ENCODE data around the gene MBD3L2B. TPM values are rescaled to one million over a fixed set of nuclear protein-coding genes. Genes with fewer than 3 reads are reported as not detected.
"Not testable (repeated sequence)": the region's sequence is repeated elsewhere in the genome, so short reads cannot be mapped to it uniquely, and the experiment has no call there.

The MBD3L2B gene
- polyA plus RNA-seq, 2 of the 4 experiments (the other 2 are of a cell fraction): not detected

- ATAC-seq; H3K4me1 ChIP-seq; H3K4me2 ChIP-seq; POLR2A ChIA-PET; DNase-seq (ENCODE audit: low read depth in 1 of 2, low spot score in 1 of 2); H3K27ac ChIP-seq; CTCF ChIA-PET; H3K9me3 ChIP-seq; FAIRE-seq; H3K4me3 ChIP-seq: not testable (repeated sequence)
- WGBS (ENCODE audit: missing lambda C conversion rate): 72% methylated on average over 3 of the region's 5 CpGs
Observed at GRCh38 chr19:7051421-7051820, 30.2 kb upstream of the MBD3L2B start.

GRCh38 chr19:7049021-7049420 lies 27.8 kb upstream of the MBD3L2B start, which contains the start of gene MBD3L2:
Gene MBD3L2, plus strand, starts transcription at chr19:7049321. Its CDS starts 53 bp downstream, at chr19:7049374.
- H3K4me1 ChIP-seq; H3K4me3 ChIP-seq; H3K27ac ChIP-seq; DNase-seq (ENCODE audit: low read depth in 1 of 2, low spot score in 1 of 2); FAIRE-seq; H3K4me2 ChIP-seq; ATAC-seq; H3K9me3 ChIP-seq; POLR2A ChIA-PET; CTCF ChIA-PET: not testable (repeated sequence)
- no CpG with 5 or more reads among the region's 7 CpGs for WGBS (ENCODE audit: missing lambda C conversion rate)

GRCh38 chr19:7041563-7041962 lies 20.3 kb upstream of the MBD3L2B start:
- CTCF ChIA-PET, POLR2A ChIA-PET: not testable (repeated sequence)

GRCh38 chr19:7040079-7040478 lies 18.8 kb upstream of the MBD3L2B start, which contains the start of gene MBD3L4:
Gene MBD3L4, minus strand, starts transcription at chr19:7040179. Its CDS starts 35 bp downstream, at chr19:7040144.
- CTCF ChIA-PET; H3K9me3 ChIP-seq; H3K4me1 ChIP-seq; H3K27ac ChIP-seq; FAIRE-seq; DNase-seq (ENCODE audit: low read depth in 1 of 2, low spot score in 1 of 2); ATAC-seq; H3K4me3 ChIP-seq; H3K4me2 ChIP-seq; POLR2A ChIA-PET: not testable (repeated sequence)
- WGBS (ENCODE audit: missing lambda C conversion rate): no CpG with 5 or more reads among the region's 9 CpGs

More at GRCh38 chr19:7041563-7041962, 20.3 kb upstream of the MBD3L2B start:
- H3K9me3 ChIP-seq; H3K4me2 ChIP-seq; ATAC-seq; H3K4me3 ChIP-seq; FAIRE-seq; H3K27ac ChIP-seq; H3K4me1 ChIP-seq; DNase-seq (ENCODE audit: low read depth in 1 of 2, low spot score in 1 of 2): not testable (repeated sequence)
- WGBS (ENCODE audit: missing lambda C conversion rate): no CpG with 5 or more reads among the region's 2 CpGs

GRCh38 chr19:7030278-7030677 lies 9.0 kb upstream of the MBD3L2B start, which contains the start of gene MBD3L5:
Gene MBD3L5, plus strand, starts transcription at chr19:7030578. Its CDS starts 34 bp downstream, at chr19:7030612.
- H3K4me3 ChIP-seq; ATAC-seq; CTCF ChIA-PET; POLR2A ChIA-PET; DNase-seq (ENCODE audit: low read depth in 1 of 2, low spot score in 1 of 2); H3K9me3 ChIP-seq; H3K27ac ChIP-seq; H3K4me2 ChIP-seq; H3K4me1 ChIP-seq; FAIRE-seq: not testable (repeated sequence)
- no CpG with 5 or more reads among the region's 9 CpGs for WGBS (ENCODE audit: missing lambda C conversion rate)

GRCh38 chr19:7028790-7029189 lies 7.6 kb upstream of the MBD3L2B start:
- CTCF ChIA-PET; FAIRE-seq; H3K9me3 ChIP-seq; H3K27ac ChIP-seq; H3K4me2 ChIP-seq; H3K4me1 ChIP-seq; DNase-seq (ENCODE audit: low read depth in 1 of 2, low spot score in 1 of 2); ATAC-seq; H3K4me3 ChIP-seq; POLR2A ChIA-PET: not testable (repeated sequence)
- no CpG with 5 or more reads among the region's 1 CpG for WGBS (ENCODE audit: missing lambda C conversion rate)

GRCh38 chr19:7018828-7019227 lies 2.4 kb downstream of the MBD3L2B start:
- DNase-seq (ENCODE audit: low read depth in 1 of 2, low spot score in 1 of 2) (no peak), ATAC-seq (no peak), FAIRE-seq (no peak)
- Histone ChIP-seq H3K4me2 (no peak overlapping the region), H3K27ac (no peak overlapping the region), H3K9me3 (no peaks in the 10 kb centered on the region; the same call in 2 of the 3 replicates), H3K4me1 (no peaks in the 10 kb centered on the region), H3K4me3 (no peak overlapping the region)
- ChIA-PET POLR2A (no interaction called here), CTCF (no interaction called here)
- WGBS (ENCODE audit: missing lambda C conversion rate): 38% methylated on average over 6 of the region's 6 CpGs
- TF ChIP-seq RARB (CRISPR knock-in tag; IDR thresholded peaks at IDR 0.05) (no peak), FOSL2 (IDR thresholded peaks at IDR 0.05) (no peak), FOSL2 (CRISPR knock-in tag; IDR thresholded peaks at IDR 0.05) (no peak), ELK1 (IDR thresholded peaks at IDR 0.05; ENCODE audit: low read depth, low read length) (no peak), TFCP2L1 (CRISPR knock-in tag; IDR thresholded peaks at IDR 0.05) (no peak), ZC3H11A (IDR thresholded peaks at IDR 0.05) (no peak), EHF (CRISPR knock-in tag; IDR thresholded peaks at IDR 0.05) (no peak), E2F6 (IDR thresholded peaks at IDR 0.05; ENCODE audit: borderline replicate concordance, low read depth) (no peak), HOXB13 (CRISPR knock-in tag; IDR thresholded peaks at IDR 0.05; ENCODE audit: low read depth) (no peak), SREBF2 (IDR thresholded peaks at IDR 0.05) (no peak), POLR2A (IDR thresholded peaks at IDR 0.05; ENCODE audit: low read length) (no peak), RCOR1 (IDR thresholded peaks at IDR 0.05; ENCODE audit: low read depth, low read length) (no peak), FOXS1 (CRISPR knock-in tag; IDR thresholded peaks at IDR 0.05) (no peak)

All from A549 (cell line).